Esophagus squamous epithelium (tissue), 4 donors: ENCODE results near the gene PGBD5.

Source experiments
- CTCF ChIP-seq, 6 experiments: fragments of 450-650 bp in 4 of 6; fragments of 200-600 bp in 2 of 6; sonication (generic) in 2 of 6; IDR thresholded peaks; one replicate each; pipeline ENCODE4 v1.5.1; 2016 to 2019; ENCODE audit warnings: antibody characterized with exemption in 6 of 6, mild to moderate bottlenecking in 4 of 6, moderate library complexity in 4 of 6
- POLR2A ChIP-seq, 4 donors: fragments of 450-650 bp; IDR thresholded peaks; one replicate each; pipeline ENCODE4 v1.6.1; 2017; ENCODE audit warnings: antibody characterized with exemption in 4 of 4, mild to moderate bottlenecking in 4 of 4, moderate library complexity in 3 of 4

- TF ChIP-seq POLR2A (IDR thresholded peaks at IDR 0.05): no peak
- no peak for TF ChIP-seq CTCF (IDR thresholded peaks at IDR 0.05)
Measured at GRCh38 chr1:230287674-230288315, 138.3 kb downstream of the PGBD5 start.
